ENCODE results near the gene ARHGEF12.
A peak's percentile ranks its signal among the peaks of the same experiment; 100 is the strongest.
"Not testable (repeated sequence)": the region's sequence is repeated elsewhere in the genome, so short reads cannot be mapped to it uniquely, and the experiment has no call there.

The ARHGEF12 gene

GRCh38 chr11:120501976-120502755, 166.0 kb downstream of the ARHGEF12 start:
- no peak for DNase-seq

DNA sequence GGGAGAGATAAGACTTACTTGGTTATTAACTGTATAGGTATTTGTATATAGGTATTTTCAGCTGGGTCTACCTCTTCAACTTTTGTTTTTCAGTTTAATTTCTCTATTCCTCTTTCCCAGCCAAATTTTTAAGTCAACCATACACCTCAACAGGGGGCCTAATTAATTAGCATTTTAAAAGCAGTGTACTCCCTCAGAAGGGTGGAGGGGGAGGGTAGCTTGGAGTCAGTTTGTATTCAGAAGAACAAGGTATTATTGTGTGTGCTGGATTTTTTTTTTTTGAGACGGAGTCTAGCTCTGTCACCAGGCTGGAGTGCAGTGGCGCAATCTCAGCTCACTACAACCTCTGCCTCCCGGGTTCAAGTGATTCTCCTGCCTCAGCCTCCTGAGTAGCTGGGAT, 167.3 kb downstream of the ARHGEF12 start:
- not testable (repeated sequence) for DNase-seq

DNA sequence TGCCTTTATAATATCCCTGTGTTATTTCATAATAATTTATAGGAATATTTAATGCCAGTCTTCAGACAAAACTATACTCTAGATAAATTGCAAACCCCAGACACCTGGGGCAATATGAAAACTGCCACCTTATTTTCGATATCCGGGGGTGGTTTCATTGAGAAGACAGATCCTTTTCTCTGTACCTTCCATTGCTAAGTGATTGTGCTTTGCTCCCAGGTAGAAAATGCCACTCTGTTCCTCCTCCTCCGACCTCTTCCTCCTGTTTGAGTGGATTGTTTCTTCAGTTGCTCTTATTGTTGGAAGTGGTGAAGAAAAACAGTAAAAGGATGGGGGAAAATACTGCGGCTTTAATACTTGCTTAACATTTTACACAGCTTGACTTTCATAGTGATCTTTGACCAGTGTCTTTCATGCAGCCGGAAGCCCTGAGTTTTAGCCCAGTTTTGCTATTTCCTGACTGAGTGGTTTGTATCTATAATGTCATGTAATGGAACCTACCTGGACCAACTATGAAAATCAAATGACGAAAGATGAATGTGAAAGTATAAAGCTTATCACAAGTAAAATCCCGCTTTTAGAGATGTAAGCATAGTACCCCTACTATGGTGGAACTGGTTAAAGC, 169.7 kb downstream of the ARHGEF12 start:
- DNase-seq = no peak

GRCh38 chr11:120509346-120510053, 173.3 kb downstream of the ARHGEF12 start:
- DNase-seq = no peak

DNA sequence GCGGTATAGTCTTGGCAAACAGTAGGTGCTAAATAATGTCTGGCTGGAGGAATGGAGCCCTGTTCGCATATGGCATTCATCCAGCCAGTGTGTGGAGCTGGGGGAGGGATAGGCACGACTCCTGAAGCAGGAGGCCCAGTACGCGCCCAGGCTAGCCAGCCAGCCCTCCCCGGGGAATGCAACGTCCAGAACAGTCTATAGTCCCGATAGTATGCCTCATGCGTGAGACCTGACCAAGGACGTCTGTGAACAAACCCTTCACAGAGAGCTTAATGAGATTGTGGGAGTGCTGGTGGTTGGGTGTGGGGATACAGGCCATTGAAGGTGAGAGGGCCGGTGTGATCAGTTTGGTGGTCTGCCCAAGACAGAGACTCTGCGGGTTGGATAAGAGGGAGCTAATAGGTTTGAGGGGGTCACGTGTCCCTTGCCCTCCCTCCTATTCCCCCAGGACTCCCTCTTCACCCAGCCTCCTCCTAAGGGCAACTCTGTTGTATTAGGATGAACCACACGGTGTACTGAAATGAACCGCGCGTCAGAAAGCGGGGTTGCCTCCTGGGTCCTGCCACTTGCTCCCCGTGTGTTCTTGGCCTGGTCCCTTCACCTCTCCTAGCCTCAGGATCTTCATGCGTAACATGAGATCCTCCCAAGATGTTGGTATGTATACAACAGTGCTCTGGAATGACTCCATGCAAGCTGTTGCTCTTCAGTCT, 174.3 kb downstream of the ARHGEF12 start:
- DNase-seq = no peak

DNA sequence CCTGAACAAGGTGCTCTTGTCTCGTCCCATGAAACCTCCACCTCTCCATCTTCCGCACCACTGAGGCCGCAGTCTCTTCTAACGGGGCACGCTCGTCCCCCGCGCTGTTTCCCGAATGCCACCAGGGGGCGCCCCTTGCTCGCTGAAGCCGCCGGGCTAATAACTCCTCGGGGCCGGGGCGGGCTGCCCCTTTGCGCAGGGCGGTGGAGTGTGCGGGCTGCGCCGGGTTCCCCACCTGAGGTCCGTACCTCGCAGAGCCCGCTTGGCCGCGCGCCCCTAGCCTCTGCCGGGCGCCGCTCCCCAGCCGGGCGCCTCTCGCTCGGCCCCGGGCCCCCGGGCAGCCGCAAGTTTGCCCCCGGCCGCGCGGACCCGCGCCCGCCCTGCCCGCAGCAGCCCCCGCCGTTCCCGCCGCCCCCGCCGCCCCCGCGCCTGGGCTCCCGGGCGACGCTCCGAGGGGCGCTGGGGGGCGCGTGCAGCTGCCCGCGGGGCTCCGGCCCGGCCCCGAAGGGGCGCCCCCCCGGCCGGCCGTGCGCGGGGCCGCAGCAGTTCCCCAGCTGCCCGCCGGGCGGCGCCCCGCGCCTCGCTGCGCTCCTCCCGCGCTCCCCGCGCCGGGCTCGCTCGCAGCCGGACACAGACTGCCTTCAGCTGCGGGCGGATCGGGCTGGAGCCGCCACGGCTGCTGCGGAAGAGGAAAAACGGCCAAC, 175.1 kb downstream of the ARHGEF12 start, which contains the start of gene GRIK4:
TSS of gene GRIK4 (plus strand) at position 633 of the 704 bp plus-strand sequence. CDS start 148,571 bp downstream, outside the sequence.
- DNase-seq = peak; percentile 35

GRCh38 chr11:120511820-120512738, 175.9 kb downstream of the ARHGEF12 start:
- DNase-seq = no peak

- no peak for DNase-seq
Observed at GRCh38 chr11:120512739-120513435, 176.7 kb downstream of the ARHGEF12 start.

DNA sequence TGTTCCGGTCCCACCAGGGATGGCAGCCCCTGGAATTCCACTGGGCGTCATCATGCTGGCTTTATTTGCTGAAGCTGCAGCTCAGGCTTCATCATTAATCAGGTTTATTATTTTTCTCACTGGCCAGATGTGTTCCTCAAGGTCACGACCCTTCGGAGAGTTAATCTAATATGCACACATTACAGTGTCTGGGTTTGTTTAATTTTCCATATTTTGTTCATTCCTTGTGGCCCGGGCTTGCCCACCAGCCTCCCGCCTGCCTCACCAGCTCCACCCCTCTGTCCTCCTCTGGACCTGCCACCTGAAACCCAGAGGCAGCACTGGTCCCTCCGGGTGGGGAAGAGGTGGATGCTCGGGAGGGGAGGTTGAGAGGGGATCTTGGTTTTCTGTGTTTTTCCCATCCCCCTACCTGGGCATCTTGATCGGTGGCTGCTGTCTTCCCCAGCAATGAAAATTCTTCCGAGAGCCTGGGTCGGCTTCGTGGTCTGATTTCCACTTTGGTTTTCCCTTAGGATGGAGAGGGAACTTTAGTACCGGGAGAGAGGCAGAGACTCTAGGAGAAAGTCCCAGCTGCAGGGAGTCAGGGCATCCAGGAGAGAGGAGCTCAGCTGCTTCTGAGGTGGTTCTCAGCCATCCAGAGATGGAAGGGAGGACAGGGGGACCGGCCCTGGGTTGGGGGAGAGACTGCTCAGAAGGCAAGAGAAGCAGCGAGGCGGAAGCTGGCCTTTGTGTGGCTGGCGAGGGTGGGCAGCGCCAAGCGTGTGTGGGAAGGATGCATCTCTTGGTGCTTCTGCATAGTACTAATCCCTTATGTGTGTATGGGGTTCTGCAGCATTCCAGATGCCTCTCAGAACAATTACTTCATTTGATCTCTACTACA, 177.5 kb downstream of the ARHGEF12 start:
- DNase-seq = no peak

- DNase-seq = no peak
Observed at GRCh38 chr11:120514541-120515121, 178.4 kb downstream of the ARHGEF12 start.

- DNase-seq = no peak
Observed at GRCh38 chr11:120515186-120515723, 179.0 kb downstream of the ARHGEF12 start.

DNA sequence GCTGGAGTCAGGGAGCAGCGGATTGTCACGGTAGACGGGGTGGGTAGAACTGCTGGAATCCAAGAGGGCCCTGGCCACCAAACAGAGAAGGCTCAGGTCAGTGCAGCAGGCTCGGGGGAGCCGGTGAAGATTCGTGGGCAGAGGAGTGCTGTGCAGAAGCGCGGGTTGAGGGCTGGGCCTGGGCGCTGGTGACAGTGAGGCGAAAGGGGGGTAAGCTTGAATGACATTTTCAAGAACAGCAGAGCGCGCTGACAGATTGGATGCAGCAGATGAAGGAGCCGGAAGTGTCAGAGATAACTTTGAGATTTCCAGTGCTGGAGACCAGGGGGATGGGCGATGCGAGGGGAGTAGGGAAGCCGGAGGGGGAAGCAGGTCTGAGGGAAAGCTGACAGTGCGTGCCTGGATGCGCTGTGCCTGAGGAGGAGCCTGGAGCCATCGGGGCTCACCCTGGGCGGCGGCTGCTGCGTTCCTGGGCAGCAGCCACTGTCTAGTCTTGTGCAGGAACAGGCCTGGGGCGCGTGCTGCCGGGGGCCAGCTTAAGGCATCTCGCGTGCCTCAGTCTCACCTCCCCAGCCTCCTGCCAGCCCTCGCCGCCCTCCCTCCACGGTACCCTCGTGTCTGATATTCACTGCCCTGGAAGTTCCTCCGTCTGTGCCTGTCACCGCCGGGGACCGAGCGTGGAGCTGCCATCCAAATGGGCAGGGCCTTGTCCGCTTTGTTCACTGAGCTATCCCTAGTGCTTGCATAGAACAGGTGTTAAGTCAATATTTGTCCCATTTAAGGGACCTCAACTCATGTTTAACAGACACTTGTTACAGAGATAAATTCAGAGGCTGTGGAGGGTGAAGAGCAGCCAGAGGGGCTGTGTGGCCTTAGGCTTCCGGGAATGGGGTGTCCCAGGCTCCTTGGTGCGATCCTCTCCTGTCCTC, 180.5 kb downstream of the ARHGEF12 start:
- no peak for DNase-seq

DNA sequence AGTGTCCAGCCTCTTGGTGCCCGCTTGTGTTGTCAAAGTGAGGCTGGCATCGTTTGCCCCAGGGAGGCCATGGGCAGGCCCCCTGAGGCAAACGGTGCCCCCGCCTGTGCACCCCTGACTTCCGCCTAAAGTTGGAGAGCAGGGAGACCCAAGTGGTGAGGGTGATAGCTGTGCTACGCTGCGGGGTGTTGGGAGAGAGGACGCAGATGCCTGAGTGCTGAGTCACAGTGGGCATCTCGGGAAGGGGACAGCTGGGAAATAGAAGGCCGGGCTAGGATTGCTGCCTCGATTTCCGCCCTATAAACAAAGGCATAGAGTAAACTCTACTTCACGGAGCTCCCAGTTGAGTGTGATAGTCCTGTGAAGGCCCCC, 181.2 kb downstream of the ARHGEF12 start:
- no peak for DNase-seq

DNA sequence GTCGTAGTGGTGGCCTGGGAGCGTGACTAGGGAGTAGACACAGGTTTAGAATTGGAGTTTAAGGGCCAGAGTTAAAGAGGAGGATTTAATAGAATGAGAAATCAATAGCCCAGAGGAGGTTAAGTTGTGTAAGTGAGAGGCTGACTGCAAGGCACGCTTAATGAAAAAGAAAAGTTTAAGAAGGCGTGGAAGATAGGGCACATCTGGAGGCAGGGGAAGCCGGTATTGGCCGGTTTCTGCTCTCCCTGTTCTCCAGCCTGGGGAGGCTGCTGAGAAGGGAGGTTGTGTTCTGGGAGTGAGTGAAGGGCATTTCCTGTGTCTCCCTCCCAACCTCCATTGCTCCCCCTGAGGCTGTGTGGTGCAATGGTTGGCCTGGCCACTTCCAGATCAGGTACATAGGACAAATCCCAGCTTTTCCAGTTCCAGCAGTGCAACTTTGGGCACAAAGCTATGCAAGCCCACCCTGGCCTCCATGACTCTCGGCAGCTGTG, 181.6 kb downstream of the ARHGEF12 start:
- DNase-seq = no peak

DNA sequence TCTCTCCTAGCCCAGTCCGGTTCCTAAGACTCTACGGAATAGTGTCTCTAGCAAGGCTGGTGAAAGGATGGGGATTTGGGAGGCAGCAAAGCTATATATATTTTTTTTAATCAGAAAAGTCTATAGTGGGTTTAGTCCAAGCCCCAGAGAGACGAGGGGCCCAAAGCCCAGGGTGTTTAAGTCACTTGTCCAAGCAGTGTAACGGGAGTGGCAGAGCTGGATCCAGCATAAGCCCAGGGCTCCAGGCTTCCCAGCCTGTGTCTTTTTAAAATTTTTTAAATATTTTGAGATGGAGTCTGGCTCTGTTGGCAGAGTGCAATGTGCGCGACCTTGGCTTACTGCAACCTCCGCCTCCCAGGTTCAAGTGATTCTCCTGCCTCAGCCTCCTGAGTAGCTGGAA, 182.1 kb downstream of the ARHGEF12 start:
- DNase-seq = no peak

- DNase-seq = no peak
Observed at GRCh38 chr11:120519474-120519873, 183.3 kb downstream of the ARHGEF12 start.

DNA sequence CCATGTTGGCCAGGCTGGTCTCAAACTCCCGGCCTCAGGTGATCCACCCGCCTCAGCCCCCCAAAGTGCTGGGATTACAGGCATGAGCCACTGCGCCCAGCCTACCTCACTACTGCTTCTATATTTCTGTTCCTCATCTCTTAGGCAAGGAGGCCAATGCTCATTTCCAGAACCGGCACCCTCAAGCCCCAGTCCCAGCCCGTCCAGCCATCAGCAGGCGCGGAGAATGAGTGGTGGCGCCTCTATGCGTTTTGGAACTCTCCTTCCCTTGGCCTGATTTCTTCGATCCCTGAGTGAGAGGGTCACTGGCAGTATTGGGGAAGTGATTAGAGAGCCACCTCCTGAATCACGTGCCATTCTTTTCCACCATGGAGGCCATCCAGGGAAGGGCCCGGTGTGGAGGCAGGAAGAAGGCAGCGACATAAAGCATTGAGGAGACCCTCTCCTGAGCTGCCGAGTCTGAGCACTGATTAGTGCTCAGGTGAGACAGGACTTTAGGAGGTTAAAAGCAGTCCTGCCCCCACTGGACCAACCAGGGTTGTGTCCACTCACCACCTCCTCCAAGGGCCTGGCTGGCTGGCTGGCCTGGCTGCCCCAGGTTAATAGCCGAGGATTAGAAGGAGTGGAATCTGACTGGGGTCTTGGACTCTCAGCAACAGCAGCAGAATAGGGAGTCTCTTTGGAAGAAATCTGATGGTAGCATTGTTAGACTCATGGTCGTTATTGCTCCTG, 184.0 kb downstream of the ARHGEF12 start:
- DNase-seq = no peak
